Esophagus muscularis mucosa (tissue), 3 donors: ENCODE results near the gene DOCK1.

Source experiments
- CTCF ChIP-seq, 3 experiments: fragments of 200-600 bp in 2 of 3; fragments of 450-650 bp in 1 of 3; sonication (generic) in 2 of 3; IDR thresholded peaks; one replicate each; pipeline ENCODE4 v1.5.1; 2017 to 2019; ENCODE audit warnings: antibody characterized with exemption in 3 of 3, mild to moderate bottlenecking in 2 of 3, moderate library complexity in 1 of 3
- POLR2AphosphoS5 ChIP-seq, 2 donors: sonication (generic); formaldehyde crosslinking; IDR thresholded peaks; one replicate each; pipeline ENCODE4 v1.6.1; 2017; ENCODE audit warnings: antibody characterized with exemption in 2 of 2

GRCh38 chr10:127347202-127347959 is 442.2 kb downstream of the DOCK1 start:
- no peak for TF ChIP-seq CTCF (IDR thresholded peaks at IDR 0.05)
- TF ChIP-seq POLR2AphosphoS5 (IDR thresholded peaks at IDR 0.05): no peak
